Fibroblast of lung (primary cell): ENCODE data around the gene TMEM40. TPM values are rescaled to one million over a fixed set of nuclear protein-coding genes. Genes with fewer than 3 reads are reported as not detected.
A peak's percentile ranks its signal among the peaks of the same experiment; 100 is the strongest.

Experiments used
- DNase-seq, 2 donors: peaks; one replicate each; pipeline versions ENCODE4 v3.0.0 to v3.0.0-alpha.2; 2010; ENCODE audit warnings: low read depth in 2 of 2
- H2AFZ ChIP-seq: 2 replicates; pipeline ENCODE4 v1.5.1; 2012; ENCODE audit warnings: low read length, control low read depth, inconsistent platforms
- H3K27ac ChIP-seq: 2 replicates; pipeline ENCODE4 v1.5.1; 2011; ENCODE audit warnings: low read length, control low read depth; ENCODE audit not compliant: insufficient read depth
- H3K27me3 ChIP-seq: 2 replicates; pipeline ENCODE4 v1.5.1; 2011; ENCODE audit warnings: mild to moderate bottlenecking, low read length; ENCODE audit not compliant: control insufficient read depth, insufficient read depth
- H3K36me3 ChIP-seq: 2 replicates; pipeline ENCODE4 v1.5.1; 2011; ENCODE audit warnings: low read length; ENCODE audit not compliant: control insufficient read depth, insufficient read depth
- H3K4me1 ChIP-seq: 2 replicates; pipeline ENCODE4 v1.5.1; 2011; ENCODE audit warnings: low read length; ENCODE audit not compliant: control insufficient read depth, insufficient read depth; ENCODE audit errors: extremely low read depth
- H3K4me2 ChIP-seq: 2 replicates; pipeline ENCODE4 v1.5.1; 2011; ENCODE audit warnings: low read length, control low read depth; ENCODE audit not compliant: insufficient read depth; ENCODE audit errors: extremely low read depth
- H3K4me3 ChIP-seq, 4 experiments: fragments of 200-600 bp in 1 of 4; sonication (generic) in 1 of 4; replicated peaks in 1 of 4; 2 replicates each; pipeline ENCODE4 v1.5.1; 2011 to 2016; ENCODE audit warnings: low read length in 4 of 4, low read depth in 3 of 4, mild to moderate bottlenecking in 3 of 4, control low read depth in 2 of 4, inconsistent platforms in 1 of 4, mixed read lengths in 1 of 4; ENCODE audit not compliant: insufficient read depth in 1 of 4; ENCODE audit errors: control extremely low read depth in 1 of 4
- H3K79me2 ChIP-seq: 2 replicates; pipeline ENCODE4 v1.5.1; 2012; ENCODE audit warnings: mild to moderate bottlenecking, low read length, inconsistent platforms; ENCODE audit not compliant: control insufficient read depth, insufficient read depth
- H3K9ac ChIP-seq: 2 replicates; pipeline ENCODE4 v1.5.1; 2011; ENCODE audit warnings: mild to moderate bottlenecking, low read length, control low read depth; ENCODE audit not compliant: insufficient read depth
- H3K9me3 ChIP-seq: 2 replicates; pipeline ENCODE4 v1.5.1; 2012; ENCODE audit warnings: low read depth, low read length; ENCODE audit not compliant: control insufficient read depth, insufficient read depth
- H4K20me1 ChIP-seq: 2 replicates; pipeline ENCODE4 v1.5.1; 2011; ENCODE audit warnings: low read length; ENCODE audit not compliant: control insufficient read depth, insufficient read depth; ENCODE audit errors: extremely low read depth
- EZH2 ChIP-seq: IDR thresholded peaks from 2 replicates; pipeline ENCODE4 v1.5.1; 2012; ENCODE audit warnings: low read length, control low read depth, mild to moderate bottlenecking; ENCODE audit errors: missing control alignments
- polyA plus RNA-seq, 2 donors: library from polyadenylated mRNA; depleted of rRNA in 1 of 2; stranded (reverse) in 1 of 2; unstranded in 1 of 2; fragments of >200 nt; gene quantifications; 2 replicates each; pipeline ENCODE4 v1.2.1, GENCODE V29; 2011 to 2012; ENCODE audit warnings: missing spikeins in 1 of 2
- total RNA-seq: library from RNA; depleted of rRNA; stranded (reverse); fragments of >200 nt; gene quantifications from 2 replicates; pipeline ENCODE4 v1.2.1, GENCODE V29; 2014
- TF ChIP-seq, protein P1 (sequence below), 2 donors: IDR thresholded peaks in 1 of 2; conservative IDR thresholded peaks in 1 of 2; 1 replicate in 1 of 2; 2 replicates in 1 of 2; pipeline ENCODE4 v1.5.1; 2011 to 2012; ENCODE audit warnings: low read length in 2 of 2, control low read depth in 1 of 2, inconsistent platforms in 1 of 2, low read depth in 1 of 2, mild to moderate bottlenecking in 1 of 2

TMEM40 gene
- total and polyA plus RNA-seq, 2 donors (not counting 1 experiment from before 2014, with no cell fraction given): under 0.01 to 0.33 TPM

DNA sequence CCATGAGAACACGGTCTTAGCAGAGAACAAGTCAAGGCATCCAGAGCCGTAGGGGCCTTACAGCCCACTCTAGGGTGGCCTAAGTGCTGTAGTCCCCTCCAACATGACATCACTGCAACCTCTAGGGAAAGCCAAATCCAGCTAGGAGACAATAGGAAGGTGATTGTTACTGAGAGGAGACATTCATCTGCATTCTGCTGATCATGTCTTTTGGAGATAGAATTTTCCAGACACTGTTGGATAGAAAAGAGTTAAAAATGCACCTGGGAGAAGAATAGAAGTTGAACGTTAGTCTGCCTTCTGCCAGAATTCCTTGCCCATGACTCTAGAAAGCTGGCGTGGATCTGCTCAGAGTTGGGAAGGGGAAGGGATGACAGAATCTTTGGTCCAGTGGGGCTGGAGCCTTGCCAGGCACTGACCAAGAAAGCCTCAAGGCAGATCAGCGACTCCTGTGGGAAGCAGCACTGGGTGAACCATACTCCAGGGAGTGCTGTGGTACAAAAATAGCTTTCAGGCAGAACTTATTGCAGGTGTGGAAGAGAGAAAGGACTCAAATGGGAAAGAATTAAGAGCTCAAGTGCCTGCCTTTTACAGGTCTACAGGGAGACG, 50.4 kb downstream of the TMEM40 start:
- TF ChIP-seq EZH2: no peak
- TF ChIP-seq, protein P1, sequence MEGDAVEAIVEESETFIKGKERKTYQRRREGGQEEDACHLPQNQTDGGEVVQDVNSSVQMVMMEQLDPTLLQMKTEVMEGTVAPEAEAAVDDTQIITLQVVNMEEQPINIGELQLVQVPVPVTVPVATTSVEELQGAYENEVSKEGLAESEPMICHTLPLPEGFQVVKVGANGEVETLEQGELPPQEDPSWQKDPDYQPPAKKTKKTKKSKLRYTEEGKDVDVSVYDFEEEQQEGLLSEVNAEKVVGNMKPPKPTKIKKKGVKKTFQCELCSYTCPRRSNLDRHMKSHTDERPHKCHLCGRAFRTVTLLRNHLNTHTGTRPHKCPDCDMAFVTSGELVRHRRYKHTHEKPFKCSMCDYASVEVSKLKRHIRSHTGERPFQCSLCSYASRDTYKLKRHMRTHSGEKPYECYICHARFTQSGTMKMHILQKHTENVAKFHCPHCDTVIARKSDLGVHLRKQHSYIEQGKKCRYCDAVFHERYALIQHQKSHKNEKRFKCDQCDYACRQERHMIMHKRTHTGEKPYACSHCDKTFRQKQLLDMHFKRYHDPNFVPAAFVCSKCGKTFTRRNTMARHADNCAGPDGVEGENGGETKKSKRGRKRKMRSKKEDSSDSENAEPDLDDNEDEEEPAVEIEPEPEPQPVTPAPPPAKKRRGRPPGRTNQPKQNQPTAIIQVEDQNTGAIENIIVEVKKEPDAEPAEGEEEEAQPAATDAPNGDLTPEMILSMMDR (conservative IDR thresholded peaks at IDR 0.05 in 1 of 2, IDR thresholded peaks at IDR 0.05 in 1 of 2; ENCODE audit: low read depth in 1 of 2, low read length in 2 of 2): peak; percentile 34 to 37
- no peaks in the 10 kb centered on the region for H4K20me1 ChIP-seq
- H3K4me2 ChIP-seq: no peak overlapping the region
- peak; percentile 72 to 95 for DNase-seq
- H3K9me3 ChIP-seq: no peaks in the 10 kb centered on the region
- H3K27me3 ChIP-seq: no peaks in the 10 kb centered on the region
- no peak overlapping the region for H3K4me3 ChIP-seq
- no peaks in the 10 kb centered on the region for H3K36me3 ChIP-seq
- H2AFZ ChIP-seq: no peak overlapping the region
- no peak overlapping the region for H3K27ac ChIP-seq
- H3K79me2 ChIP-seq: no peaks in the 10 kb centered on the region
- H3K9ac ChIP-seq: no peak overlapping the region
- no peaks in the 10 kb centered on the region for H3K4me1 ChIP-seq

DNA sequence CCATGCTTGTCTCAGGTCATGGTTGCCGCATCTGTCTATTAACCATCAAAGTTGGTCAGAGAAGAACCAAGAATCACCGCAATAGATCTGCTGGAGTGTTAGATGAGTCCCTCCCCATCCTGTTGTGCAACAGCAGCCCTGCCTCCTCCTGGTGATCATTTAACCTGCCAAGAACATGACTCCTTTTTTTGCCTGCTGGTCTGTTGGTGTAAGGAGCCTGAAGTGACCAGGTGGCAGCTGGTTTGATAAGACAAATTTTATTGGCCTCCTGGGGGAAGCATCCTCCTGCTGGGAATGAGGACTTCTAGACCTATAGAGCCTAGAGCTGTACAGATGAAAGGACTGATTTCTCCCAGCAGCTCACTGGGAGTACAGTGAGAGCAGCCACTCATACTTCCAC, 51.6 kb downstream of the TMEM40 start:
- H3K9me3 ChIP-seq: no peaks in the 10 kb centered on the region
- no peaks in the 10 kb centered on the region for H3K27me3 ChIP-seq
- H3K27ac ChIP-seq: no peak overlapping the region
- H3K4me2 ChIP-seq: no peak overlapping the region
- H3K79me2 ChIP-seq: no peaks in the 10 kb centered on the region
- no peaks in the 10 kb centered on the region for H4K20me1 ChIP-seq
- H3K4me1 ChIP-seq: no peaks in the 10 kb centered on the region
- no peak overlapping the region for H3K9ac ChIP-seq
- H2AFZ ChIP-seq: no peak overlapping the region
- H3K36me3 ChIP-seq: no peaks in the 10 kb centered on the region
- DNase-seq: peak; percentile 33 to 44
- no peak for TF ChIP-seq EZH2
- TF ChIP-seq, protein P1 (conservative IDR thresholded peaks at IDR 0.05 in 1 of 2, IDR thresholded peaks at IDR 0.05 in 1 of 2; ENCODE audit: low read depth in 1 of 2, low read length in 2 of 2): peak in 1 of 2 donors; percentile 6
- H3K4me3 ChIP-seq: no peak overlapping the region

DNA sequence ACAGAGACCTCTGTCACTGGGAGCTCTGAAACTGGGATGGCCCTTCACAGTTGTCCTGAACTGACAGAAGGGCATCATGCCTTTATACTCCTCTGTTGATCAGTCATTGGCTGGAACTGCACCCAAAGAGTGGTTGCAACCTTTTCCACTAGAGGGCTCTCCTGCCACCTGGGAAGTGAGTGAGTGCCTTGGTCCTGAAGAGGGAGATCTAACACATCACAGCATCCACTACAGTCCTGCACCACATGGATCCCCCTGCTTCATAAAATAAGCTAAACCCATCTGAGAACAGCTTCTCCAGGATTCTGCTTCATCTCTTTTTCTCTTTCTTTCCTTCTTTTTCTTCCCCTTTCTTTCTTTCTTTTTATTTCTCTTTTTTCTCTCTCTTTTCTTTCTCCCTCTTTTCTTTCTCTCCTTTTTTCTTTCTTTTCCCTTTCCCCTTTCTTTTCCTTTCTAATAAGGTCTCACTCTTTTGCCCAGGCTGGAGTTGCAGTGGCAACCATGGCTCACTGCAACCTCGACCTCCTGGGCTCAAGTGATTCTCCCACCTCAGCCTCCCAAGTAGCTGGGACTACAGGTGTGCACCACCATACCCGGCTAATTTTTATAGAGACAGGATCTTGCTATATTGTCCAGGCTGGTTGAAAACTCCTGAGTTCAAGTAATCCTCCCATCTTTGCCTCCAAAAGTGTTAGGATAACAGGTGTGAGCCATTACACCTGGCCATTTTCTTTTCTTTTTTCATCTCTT, 52.4 kb downstream of the TMEM40 start:
- Histone ChIP-seq H3K4me3 (no peak overlapping the region), H3K4me2 (no peak overlapping the region), H4K20me1 (no peaks in the 10 kb centered on the region), H3K9ac (no peak overlapping the region), H3K79me2 (no peaks in the 10 kb centered on the region), H2AFZ (no peak overlapping the region), H3K9me3 (no peaks in the 10 kb centered on the region), H3K36me3 (no peaks in the 10 kb centered on the region), H3K27me3 (no peaks in the 10 kb centered on the region), H3K27ac (no peak overlapping the region), H3K4me1 (no peaks in the 10 kb centered on the region)
- no peak for TF ChIP-seq EZH2
- TF ChIP-seq, protein P1 (conservative IDR thresholded peaks at IDR 0.05 in 1 of 2, IDR thresholded peaks at IDR 0.05 in 1 of 2; ENCODE audit: low read depth in 1 of 2, low read length in 2 of 2): peak; percentile 66 to 99
- DNase-seq: peak; percentile 68 to 78
